ENCODE data around the gene MAN1C1.

MAN1C1 gene

DNA sequence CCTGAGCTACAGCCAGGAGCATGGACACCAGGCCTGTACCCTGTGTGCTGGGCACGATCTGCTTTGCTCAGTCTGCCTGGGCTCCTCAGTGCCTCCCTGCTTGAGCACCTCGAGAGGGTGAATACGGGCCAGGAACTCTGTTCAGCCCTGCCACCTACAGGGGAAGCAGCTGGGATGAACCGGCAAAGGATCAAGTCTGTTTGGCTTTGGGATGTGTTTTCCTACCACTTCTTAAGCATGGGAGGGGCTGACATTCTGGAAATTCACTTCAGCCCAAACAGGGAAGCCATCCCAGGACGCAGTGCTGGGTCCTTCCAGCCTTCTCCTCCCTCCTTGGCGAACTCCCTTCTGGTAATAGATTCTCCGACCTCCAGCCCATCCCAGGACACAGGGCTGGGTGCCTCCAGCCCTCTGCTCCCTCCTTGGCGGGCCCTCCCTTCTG lies 127.6 kb downstream of the MAN1C1 start:
- DNase-seq, result peak; percentile 82

DNA sequence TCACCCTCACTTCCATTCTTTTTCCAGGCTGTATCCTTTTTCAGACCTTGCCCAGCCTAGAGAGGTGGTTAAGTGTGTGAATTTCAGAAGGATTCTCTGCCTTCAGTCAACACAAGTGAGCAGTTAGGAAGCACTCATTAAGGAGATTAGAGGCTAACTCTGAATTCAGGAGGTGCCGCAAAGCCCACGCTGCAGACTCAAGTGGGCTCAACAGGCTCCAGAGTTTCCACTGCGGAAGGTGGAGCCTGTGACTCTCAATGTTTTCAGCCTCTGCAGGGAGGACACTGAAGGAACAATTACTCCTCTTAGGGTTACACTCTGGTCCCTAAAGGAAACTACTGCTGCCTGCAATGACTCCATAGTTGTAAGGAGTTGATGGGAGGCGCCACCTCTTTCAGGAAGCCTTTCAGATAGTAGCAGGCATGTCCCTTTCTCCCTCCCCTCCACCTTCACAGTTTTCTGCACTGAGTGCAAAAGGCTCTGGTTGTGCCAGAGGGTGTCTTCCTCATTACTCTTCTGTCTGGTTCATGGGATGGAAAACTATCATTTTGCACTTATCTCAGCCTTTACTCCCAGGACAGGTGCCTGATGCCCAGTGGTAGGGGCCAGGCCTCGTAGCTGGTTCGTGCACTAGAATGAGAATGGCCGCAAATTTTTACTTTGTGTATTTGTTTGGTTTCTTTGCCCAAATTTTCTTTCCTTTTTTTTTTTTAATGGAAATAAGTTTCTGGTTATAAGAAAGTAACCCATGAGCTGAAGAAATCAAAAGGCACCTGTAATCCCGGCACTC lies 128.2 kb downstream of the MAN1C1 start:
- DNase-seq, result no peak

DNA sequence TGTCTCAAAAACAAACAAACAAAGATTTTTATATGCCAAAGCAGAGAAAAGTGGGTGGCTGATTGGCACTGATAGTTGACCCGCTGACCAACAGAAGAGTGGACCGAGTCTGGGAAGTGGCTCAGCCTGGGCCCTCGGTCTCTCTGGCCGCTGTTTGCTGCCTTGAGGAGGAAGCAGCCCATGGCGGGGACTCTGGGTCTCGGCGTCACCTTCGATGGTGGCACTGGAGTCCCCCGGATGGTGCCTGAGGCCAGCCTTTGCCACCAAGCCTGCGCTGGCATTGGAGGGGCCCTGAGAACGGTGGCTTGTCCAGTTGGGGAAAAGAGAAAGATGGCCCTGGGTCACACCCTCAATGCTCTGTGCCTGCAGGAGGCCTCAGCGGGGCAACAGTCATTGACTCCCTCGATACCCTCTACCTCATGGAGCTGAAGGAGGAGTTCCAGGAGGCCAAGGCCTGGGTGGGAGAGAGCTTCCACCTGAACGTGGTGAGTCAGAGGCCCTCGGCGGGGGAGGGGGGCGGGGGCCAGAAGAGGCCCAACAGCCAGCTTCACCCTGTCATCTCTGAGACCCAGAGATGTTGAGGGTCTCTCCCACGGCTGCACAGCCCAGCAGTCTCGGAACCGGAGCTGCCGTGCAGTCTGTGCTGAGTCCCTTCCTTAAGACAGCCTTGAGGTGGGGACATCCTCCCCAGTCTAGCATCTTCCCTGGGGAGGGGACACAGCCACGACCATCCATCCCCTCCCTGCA lies 129.9 kb downstream of the MAN1C1 start:
- DNase-seq, result no peak

DNA sequence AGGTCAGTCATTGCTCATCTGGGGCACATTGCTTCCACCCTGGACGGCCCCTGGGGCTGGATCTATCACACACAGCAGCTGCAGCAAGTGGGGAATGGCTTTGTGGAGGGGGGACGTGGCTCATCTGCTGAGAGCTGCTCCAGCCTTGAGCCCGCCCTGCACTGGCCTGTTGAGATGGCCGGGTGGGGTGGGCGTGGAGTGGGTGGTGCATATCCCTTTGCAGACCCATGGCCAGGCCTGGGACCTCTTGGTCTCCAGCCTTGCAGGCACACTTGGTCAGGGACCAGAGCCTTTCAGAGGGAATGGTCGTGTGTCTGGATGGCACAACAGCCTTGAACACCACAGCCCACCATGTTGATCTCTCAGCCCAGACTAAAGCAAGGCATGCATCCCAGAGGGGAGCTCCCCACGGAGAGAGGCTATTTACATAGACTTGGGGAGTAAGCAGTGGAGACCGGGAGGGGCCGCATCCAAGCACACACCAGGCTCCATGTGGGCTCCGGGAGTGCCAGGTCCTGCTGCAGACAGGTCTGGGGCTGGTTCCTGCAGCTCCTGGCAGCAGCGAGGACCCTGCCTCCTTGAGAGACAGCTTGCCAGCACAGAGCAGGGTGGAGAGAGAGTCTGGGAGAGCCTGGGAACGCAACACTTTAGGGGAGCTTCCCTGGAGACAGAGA lies 130.6 kb downstream of the MAN1C1 start:
- DNase-seq, result no peak

DNA sequence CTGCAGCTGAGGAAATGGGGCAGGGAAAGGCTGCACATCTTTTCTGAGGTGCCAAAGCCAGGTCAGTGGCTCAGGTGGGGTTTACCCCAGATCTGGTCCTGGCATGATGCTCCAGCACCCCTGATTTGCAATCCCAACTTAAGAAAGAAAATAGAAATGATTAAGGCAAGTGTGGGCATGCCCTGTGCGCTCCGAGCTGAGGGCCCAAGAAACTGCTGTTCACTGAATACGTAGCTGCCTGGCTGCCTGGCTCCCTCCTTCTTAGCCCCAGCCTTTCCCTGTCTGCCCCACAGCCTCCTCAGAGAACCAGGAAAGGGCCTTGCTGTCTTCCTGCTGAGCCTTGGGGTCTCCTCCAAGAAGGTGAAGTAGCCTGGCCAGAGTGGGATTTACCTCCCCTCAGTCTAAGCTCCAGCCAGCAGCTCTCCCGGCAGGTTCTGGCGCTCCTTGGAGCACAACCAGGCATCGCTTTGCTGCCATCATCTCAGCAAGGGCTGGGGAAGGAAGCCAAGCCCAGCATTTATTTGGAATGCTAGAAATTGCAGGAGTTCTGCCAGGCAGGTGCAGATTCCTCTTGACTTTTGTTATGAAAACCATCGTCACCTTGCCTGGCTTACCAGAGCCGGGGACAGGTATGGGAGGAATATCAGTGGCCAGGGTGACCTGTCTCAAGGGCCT lies 132.1 kb downstream of the MAN1C1 start:
- no peak for DNase-seq

DNA sequence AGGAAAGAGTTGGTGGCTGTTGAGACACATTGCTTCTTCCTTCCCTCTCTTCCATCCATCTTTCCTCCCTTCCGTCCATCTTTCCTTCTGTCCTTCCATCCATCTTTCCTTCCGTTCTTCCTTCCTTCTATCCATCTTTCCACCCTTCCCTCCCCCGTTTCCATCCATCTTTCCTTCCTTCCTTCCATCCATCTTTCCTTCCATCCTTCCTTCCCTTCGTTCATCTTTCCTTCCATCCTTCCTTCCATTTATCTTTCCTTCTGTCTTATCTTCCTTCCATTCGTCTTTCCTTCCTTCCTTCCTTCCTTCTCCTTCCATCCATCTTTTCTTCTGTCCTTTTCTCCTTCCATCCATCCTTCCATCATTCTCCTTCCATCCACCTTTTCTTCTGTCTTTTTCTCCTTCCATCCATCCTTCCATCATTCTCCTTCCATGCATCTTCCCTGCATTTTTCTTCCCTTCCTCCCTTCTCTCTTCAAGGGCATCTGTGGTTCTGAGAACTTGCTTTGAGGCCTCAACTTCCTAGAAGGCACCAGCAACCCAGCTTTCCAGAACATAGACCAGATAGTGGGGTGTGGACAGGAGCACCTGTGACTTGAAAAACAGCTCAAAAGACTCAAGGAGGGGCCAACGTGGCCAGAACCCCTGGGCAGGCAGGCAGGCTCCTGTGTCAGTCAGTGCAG lies 134.5 kb downstream of the MAN1C1 start:
- DNase-seq, result no peak

- DNase-seq, result peak; percentile 70
Measured at GRCh38 chr1:25754470-25755181, 138.0 kb downstream of the MAN1C1 start.

- no peak for DNase-seq
Measured at GRCh38 chr1:25755475-25756125, 139.0 kb downstream of the MAN1C1 start.

DNA sequence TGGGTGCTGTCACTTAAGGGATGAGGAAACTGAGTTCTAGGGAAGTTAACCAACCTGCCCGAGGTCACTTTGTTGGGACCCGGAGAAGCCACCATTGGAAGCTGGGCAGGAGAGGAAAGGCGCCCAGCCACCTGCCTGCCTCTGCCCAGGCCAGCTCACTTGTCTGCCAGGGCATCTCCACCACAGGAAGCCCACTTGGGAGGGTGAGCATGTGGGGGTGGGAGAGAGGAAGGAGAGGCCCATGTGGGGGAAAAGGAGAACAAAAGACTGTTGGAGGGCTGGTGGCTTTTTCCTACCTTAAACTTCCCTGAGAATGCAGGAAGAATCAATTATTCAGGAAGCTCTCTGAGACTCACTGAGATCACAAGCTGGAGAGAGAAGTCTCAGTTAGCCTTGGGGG lies 139.6 kb downstream of the MAN1C1 start:
- DNase-seq, result no peak

- no peak for DNase-seq
Measured at GRCh38 chr1:25757151-25757845, 140.7 kb downstream of the MAN1C1 start.

GRCh38 chr1:25757846-25758185 lies 141.2 kb downstream of the MAN1C1 start:
- no peak for DNase-seq

GRCh38 chr1:25758466-25759070 lies 142.0 kb downstream of the MAN1C1 start:
- DNase-seq, result no peak

GRCh38 chr1:25760122-25760719 lies 143.6 kb downstream of the MAN1C1 start:
- no peak for DNase-seq

DNA sequence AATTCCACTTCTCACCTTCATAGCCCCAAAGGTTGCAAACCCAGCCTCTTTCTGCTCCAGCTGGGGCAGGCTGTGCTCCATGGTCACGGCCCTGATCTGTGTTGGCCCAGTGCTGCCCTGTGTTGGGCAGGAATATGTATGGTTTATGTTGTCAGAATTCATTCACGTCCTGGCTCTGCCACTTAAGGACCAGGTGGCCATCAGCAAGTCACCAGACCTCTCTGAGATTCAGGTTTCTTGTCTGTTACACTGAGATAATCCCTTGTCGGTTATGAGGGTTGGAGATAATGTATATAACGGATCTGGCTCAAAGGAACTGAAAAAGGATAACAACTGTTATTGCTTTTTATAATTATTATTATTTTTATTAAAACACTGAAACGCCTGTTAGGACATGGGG lies 144.3 kb downstream of the MAN1C1 start:
- no peak for DNase-seq

- DNase-seq, result no peak
Measured at GRCh38 chr1:25763493-25763892, 146.9 kb downstream of the MAN1C1 start.

DNA sequence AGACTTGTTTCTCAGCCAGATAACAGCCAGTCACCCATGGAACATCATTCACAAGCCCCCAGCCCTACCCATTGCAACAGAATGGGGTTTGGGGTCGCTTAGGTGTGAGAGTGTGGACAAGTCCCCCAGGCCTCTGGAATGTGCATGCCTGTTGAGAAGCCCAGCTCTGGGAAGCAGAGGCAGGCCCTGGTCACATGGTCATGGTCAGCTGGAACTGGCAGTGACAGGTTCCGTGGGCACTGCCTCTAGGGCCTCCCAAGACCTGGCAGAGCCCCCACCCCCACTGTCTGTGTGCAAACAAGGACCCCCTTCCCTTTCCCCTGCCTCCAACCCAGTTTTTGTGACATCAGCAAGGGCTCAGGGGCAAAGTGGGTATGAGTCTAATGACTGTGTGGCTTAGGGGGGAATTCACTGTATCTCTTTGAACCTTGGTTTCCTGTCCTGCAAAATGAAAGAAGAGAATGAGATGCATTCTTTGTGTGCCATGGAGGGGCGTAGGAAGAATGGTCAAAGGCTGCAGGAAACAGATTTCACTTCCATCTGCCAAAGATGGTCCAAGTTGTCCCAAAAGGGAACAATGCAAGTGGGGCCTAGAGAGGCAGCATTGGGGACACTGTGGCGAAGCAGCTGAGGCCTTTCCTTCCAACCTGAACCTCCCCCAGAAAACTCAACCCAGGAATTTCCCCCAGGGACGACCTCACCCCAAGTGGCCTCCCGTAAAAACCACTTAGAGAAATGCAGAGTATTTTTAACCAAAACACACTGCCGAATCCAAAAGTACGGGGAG lies 148.7 kb downstream of the MAN1C1 start:
- no peak for DNase-seq

DNA sequence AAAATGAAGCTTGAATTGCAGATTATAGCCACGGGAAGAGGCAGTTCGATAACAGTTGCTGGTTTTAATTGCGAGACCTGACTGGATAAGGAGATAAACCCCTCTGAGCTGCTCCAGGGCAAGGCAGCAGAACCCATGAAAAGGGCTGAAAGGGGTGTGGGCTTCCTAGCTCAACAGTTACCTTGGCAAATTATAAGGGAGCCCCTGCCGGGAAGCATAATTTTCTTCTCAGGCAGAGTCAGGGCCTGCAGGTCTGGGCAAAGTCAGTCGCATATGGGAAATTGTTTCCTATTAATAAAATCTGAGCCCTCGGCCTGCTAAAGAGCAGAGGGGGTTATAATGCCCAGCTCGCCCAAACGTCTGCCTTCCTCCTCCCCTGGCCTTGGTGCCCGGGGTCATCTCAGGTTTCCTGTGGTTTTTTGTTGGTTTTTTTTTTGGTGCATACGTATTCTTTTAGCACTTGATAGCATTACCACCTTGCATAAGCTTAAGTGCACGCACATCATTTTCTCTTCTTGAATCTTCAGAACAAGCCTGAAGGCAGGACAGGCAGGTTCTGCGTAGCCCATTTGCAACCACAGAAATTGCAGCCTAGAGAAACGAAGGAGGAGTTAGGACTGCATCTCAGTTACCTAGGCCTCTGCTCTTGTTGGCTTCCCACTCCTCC lies 149.5 kb downstream of the MAN1C1 start:
- DNase-seq, result no peak

DNA sequence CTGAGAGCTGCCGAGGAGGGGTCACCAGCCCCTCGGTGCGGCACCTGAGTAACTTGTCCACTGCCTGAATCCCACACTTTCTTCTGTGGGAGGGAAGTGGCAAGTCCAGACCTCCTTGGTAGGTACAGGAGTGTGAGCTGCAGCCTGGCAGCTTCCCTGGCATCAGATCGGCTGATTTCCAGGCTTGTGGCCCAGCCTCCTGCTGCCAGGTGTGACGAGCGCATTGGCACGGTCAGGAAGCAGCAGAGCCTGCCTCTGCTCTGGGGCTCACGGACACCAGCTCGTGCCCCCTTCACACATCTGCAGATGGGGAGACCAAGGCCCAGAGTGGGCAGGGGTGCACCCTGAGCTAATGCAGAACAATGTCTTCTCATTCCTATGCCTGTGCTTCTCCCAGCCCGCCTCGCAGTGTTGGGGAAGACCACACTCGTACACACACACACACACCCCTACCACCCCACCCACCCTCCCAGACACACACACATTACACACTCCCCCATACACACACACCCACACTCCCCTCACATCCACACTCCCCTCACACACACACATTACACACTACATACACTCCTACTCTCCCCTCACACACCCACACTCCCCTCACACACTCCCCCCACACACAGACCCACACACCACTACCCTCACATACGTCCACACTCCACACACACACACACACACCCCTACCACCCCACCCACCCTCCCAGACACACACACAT lies 150.3 kb downstream of the MAN1C1 start:
- no peak for DNase-seq
